GM23338 (cell line): ENCODE measurements around the gene AMPD2.

Source experiments
- CREB1 ChIP-seq: fragments of 250-450 bp; sonication (Bioruptor Pico); IDR thresholded peaks from 2 replicates; pipeline ENCODE4 v1.5.0; 2020; ENCODE audit warnings: low read depth, mild to moderate bottlenecking, moderate library complexity
- CTCF ChIP-seq, 2 experiments: fragments of 200-600 bp in 1 of 2; sonication (generic) in 1 of 2; conservative IDR thresholded peaks; 2 replicates each; pipeline versions ENCODE4 v1.5.1 to v1.6.1; 2016 to 2017; ENCODE audit warnings: antibody characterized with exemption in 2 of 2, low read depth in 2 of 2, mild to moderate bottlenecking in 2 of 2, moderate library complexity in 1 of 2
- EZH2 ChIP-seq: fragments of 200-600 bp; sonication (generic); IDR thresholded peaks from one replicate; pipeline ENCODE4 v1.8.0; 2017; ENCODE audit warnings: antibody characterized with exemption, mild to moderate bottlenecking, low read depth; ENCODE audit not compliant: unreplicated experiment
- JUNB ChIP-seq: IDR thresholded peaks from one replicate; pipeline ENCODE4 v1.6.1; 2016; ENCODE audit warnings: antibody characterized with exemption; ENCODE audit not compliant: unreplicated experiment
- POLR2AphosphoS5 ChIP-seq: IDR thresholded peaks from 2 replicates; pipeline ENCODE4 v1.6.1; 2016; ENCODE audit warnings: antibody characterized with exemption, low read depth
- REST ChIP-seq: IDR thresholded peaks from one replicate; pipeline ENCODE4 v1.6.1; 2018; ENCODE audit warnings: antibody characterized with exemption; ENCODE audit not compliant: unreplicated experiment
- STAT1 ChIP-seq: IDR thresholded peaks from one replicate; pipeline ENCODE4 v1.6.1; 2016; ENCODE audit warnings: antibody characterized with exemption; ENCODE audit not compliant: unreplicated experiment

GRCh38 chr1:109659145-109659544, 39.5 kb downstream of the AMPD2 start:
- TF ChIP-seq CTCF (conservative IDR thresholded peaks at IDR 0.05; ENCODE audit: low read depth in 2 of 2), result no peak
- no peak for TF ChIP-seq CREB1 (CRISPR knock-in tag)
- no peak for TF ChIP-seq STAT1
- TF ChIP-seq EZH2, result no peak
- TF ChIP-seq REST, result no peak
- TF ChIP-seq JUNB, result no peak
- no peak for TF ChIP-seq POLR2AphosphoS5
